Stimulated activated CD8-positive, alpha-beta memory T cell treated with anti-CD3 and anti-CD28 coated beads, Interleukin-7, amount 100 ng/mL, for 24 hours (primary cell): ENCODE data around the gene VPS54.

Experiments
- DNase-seq: peaks from one replicate; pipeline ENCODE4 v3.0.0-alpha.2; 2020; ENCODE audit warnings: low read depth

The VPS54 gene

DNA sequence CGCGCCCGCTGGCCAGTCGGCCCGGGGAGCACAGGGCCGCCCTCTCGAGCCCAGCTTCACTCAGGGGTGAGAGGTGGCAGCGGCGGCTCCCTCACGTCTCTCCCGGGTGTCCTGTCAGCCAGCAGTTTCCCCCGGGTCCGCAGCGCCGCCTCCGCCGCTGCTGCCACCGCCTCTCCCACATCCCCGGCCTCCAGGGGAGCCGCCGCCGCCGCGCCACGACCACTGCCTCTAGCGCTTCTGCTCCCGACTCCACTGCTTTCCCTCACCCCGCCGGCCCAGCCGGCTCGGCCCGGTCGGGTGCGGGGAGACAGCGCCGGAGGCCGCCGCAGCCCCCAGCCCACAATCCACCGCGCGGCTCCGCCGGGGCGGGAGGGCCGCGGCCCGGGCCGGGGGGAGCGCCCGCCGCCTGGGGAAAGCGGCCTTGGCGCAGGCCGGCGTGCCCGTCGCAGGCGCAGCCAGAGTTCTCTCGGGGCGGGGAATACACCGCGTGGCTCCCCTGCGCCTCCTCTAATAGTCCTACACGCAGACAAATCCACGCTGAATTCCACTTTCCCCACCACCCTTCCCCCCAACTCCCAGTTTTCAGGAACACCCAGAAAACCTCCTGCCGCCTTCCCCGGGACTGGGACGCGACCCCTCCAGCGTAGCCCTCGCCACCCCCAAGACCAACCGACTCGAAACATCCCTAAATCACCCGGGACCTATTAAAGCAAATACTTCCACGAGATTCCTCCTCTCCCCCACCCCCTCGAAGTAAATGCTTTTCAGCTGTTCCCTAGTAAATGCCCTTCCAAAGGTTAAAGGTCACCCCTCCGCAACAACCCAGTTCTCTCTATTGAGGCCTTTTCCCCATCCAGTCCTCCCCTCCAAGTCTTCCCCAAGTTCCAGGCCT is at the start of gene VPS54:
Gene VPS54, minus strand, starts transcription at position 346 of the 892 bp plus-strand sequence. CDS start 35,429 bp downstream, outside the sequence.
- DNase-seq: no peak

GRCh38 chr2:64067326-64067725 is 48.1 kb upstream of the VPS54 start:
- no peak for DNase-seq

DNA sequence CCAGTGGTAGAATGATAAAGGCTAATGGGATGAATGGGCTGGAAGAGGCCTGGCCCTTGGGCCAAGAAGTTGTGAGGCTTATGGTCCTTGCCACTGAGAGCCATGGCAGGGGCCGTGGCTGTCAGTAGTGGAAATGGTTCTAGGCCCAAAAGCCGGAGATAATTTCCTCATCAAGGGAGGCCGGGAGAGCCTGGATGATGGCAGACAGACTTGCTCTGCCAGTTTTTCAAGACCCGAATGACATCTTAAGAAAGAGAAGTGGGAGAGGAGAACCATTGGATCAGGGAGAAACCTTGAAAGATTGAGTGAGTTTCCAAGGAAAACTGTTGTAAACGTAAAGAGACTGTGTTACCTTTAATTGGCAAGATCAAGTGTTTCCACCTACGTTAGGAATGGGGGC is 46.3 kb upstream of the VPS54 start:
- no peak for DNase-seq

- no peak for DNase-seq
These were observed 44.7 kb upstream of the VPS54 start for GRCh38 chr2:64063924-64064331.

- no peak for DNase-seq
These were observed 44.2 kb upstream of the VPS54 start for GRCh38 chr2:64063454-64063853.

GRCh38 chr2:64062840-64063239 is 43.6 kb upstream of the VPS54 start:
- DNase-seq: no peak

- DNase-seq: no peak
These were observed 40.0 kb upstream of the VPS54 start for GRCh38 chr2:64059270-64059669.

- no peak for DNase-seq
These were observed 36.8 kb upstream of the VPS54 start for GRCh38 chr2:64056021-64056420.

- DNase-seq: no peak
These were observed 35.1 kb upstream of the VPS54 start for GRCh38 chr2:64054161-64054915.

GRCh38 chr2:64052463-64053241 is 33.4 kb upstream of the VPS54 start:
- no peak for DNase-seq

- no peak for DNase-seq
These were observed 30.5 kb upstream of the VPS54 start for GRCh38 chr2:64049633-64050220.

GRCh38 chr2:64045938-64046337 is 26.7 kb upstream of the VPS54 start:
- DNase-seq: no peak

DNA sequence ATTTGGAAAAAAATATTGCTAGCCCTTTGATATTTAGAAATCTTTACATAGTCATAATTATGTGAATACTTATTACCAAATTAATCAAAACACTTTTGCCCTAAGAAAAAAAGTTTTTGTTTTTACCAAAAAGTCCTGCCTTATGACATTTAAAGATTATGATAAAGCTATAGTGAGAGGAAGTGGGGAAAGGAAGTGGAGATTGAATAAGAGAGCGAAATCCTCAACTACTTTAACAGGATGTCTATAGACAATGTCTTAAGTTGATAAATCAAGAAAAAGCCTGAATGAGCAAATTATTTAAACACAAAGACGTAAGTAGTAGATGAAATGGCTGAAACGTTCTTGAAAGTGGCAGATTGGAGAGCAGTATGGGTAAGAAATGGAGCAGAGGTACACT is 20.9 kb upstream of the VPS54 start:
- no peak for DNase-seq

GRCh38 chr2:64036034-64036705 is 16.9 kb upstream of the VPS54 start:
- DNase-seq: no peak

- no peak for DNase-seq
These were observed 16.1 kb upstream of the VPS54 start for GRCh38 chr2:64035072-64035942.

- no peak for DNase-seq
These were observed 10.0 kb upstream of the VPS54 start for GRCh38 chr2:64029116-64029665.

GRCh38 chr2:64025741-64026140 is 6.5 kb upstream of the VPS54 start:
- no peak for DNase-seq

- no peak for DNase-seq
These were observed 5.2 kb upstream of the VPS54 start for GRCh38 chr2:64024259-64024949.

GRCh38 chr2:64023485-64024258 is 4.4 kb upstream of the VPS54 start:
- DNase-seq: no peak
